HG03095 (cell line): ENCODE results near the gene CRIM1.
"Not testable (repeated sequence)": the region's sequence is repeated elsewhere in the genome, so short reads cannot be mapped to it uniquely, and the experiment has no call there.

Experiments
- ATAC-seq: cut with Tn5 transposase; IDR thresholded peaks from one replicate; pipeline ENCODE4 v1.9.1; 2021; ENCODE audit warnings: moderate library complexity; ENCODE audit not compliant: unreplicated experiment

Gene CRIM1

GRCh38 chr2:36351291-36351690 is 4.3 kb upstream of the CRIM1 start:
- no peak for ATAC-seq

GRCh38 chr2:36351736-36352349 is 3.7 kb upstream of the CRIM1 start:
- no peak for ATAC-seq

- no peak for ATAC-seq
Observed at GRCh38 chr2:36352701-36353100, 2.9 kb upstream of the CRIM1 start.

- no peak for ATAC-seq
Observed at GRCh38 chr2:36354811-36355150, 797 bp upstream of the CRIM1 start.

GRCh38 chr2:36355890-36356297 is 316 bp downstream of the CRIM1 start:
- ATAC-seq: peak; percentile 14

- peak; percentile 18 for ATAC-seq
Observed at GRCh38 chr2:36356298-36356989, 866 bp downstream of the CRIM1 start.

GRCh38 chr2:36356990-36357846 is 1.6 kb downstream of the CRIM1 start:
- ATAC-seq: peak; percentile 25

- no peak for ATAC-seq
Observed at GRCh38 chr2:36357847-36358659, 2.5 kb downstream of the CRIM1 start.

GRCh38 chr2:36359067-36359466 is 3.5 kb downstream of the CRIM1 start:
- no peak for ATAC-seq

- ATAC-seq: no peak
Observed at GRCh38 chr2:36360063-36360462, 4.5 kb downstream of the CRIM1 start.

GRCh38 chr2:36360834-36361233 is 5.3 kb downstream of the CRIM1 start:
- no peak for ATAC-seq

GRCh38 chr2:36361396-36361795 is 5.8 kb downstream of the CRIM1 start:
- ATAC-seq: no peak

- ATAC-seq: no peak
Observed at GRCh38 chr2:36362291-36362690, 6.7 kb downstream of the CRIM1 start.

GRCh38 chr2:36363085-36363484 is 7.5 kb downstream of the CRIM1 start:
- not testable (repeated sequence) for ATAC-seq

- no peak for ATAC-seq
Observed at GRCh38 chr2:36366491-36367120, 11.0 kb downstream of the CRIM1 start.

GRCh38 chr2:36367486-36367885 is 11.9 kb downstream of the CRIM1 start:
- ATAC-seq: no peak

GRCh38 chr2:36367895-36368353 is 12.3 kb downstream of the CRIM1 start:
- ATAC-seq: no peak

GRCh38 chr2:36368438-36368837 is 12.9 kb downstream of the CRIM1 start:
- ATAC-seq: no peak

- ATAC-seq: no peak
Observed at GRCh38 chr2:36369163-36369562, 13.6 kb downstream of the CRIM1 start.

GRCh38 chr2:36369716-36370115 is 14.1 kb downstream of the CRIM1 start:
- ATAC-seq: no peak

GRCh38 chr2:36370281-36370680 is 14.7 kb downstream of the CRIM1 start:
- ATAC-seq: no peak
